Lower lobe of right lung (tissue), 2 donors: ENCODE results near the gene RAB9A. TPM values are rescaled to one million over a fixed set of nuclear protein-coding genes. Genes with fewer than 3 reads are reported as not detected.
"Not testable (repeated sequence)": the region's sequence is repeated elsewhere in the genome, so short reads cannot be mapped to it uniquely, and the experiment has no call there.

ENCODE experiments used
- ATAC-seq, 2 donors: fragments of 200-7000 bp; cut with Tn5 transposase; one replicate each; pipeline ENCODE4 v1.9.1; 2020 to 2022; ENCODE audit warnings: mild to moderate bottlenecking in 2 of 2, moderate library complexity in 2 of 2
- DNase-seq: peaks from one replicate; pipeline ENCODE4 v3.0.0-alpha.2; 2020
- H3K27ac ChIP-seq: fragments of 200-600 bp; one replicate; pipeline ENCODE4 v1.8.0; 2022
- H3K27me3 ChIP-seq: fragments of 200-600 bp; one replicate; pipeline ENCODE4 v1.8.0; 2022; ENCODE audit warnings: low read depth
- H3K36me3 ChIP-seq: fragments of 200-600 bp; one replicate; pipeline ENCODE4 v1.8.0; 2022; ENCODE audit warnings: mild to moderate bottlenecking
- H3K4me1 ChIP-seq: fragments of 200-600 bp; one replicate; pipeline ENCODE4 v1.8.0; 2022
- H3K4me3 ChIP-seq: fragments of 200-600 bp; one replicate; pipeline ENCODE4 v1.8.0; 2022; ENCODE audit warnings: mild to moderate bottlenecking
- H3K9me3 ChIP-seq: fragments of 200-600 bp; one replicate; pipeline ENCODE4 v1.8.0; 2022
- intact Hi-C: fragments of 100-400 bp; cut with DNase I; formaldehyde crosslinking; loops from one replicate; pipeline ENCODE4 v1.11.0; 2022
- total RNA-seq: library from RNA; stranded (reverse); fragmentation: NEBNext Ultra II Directional; extraction: Animal tissue kit (Norgen Biotek cat#: 25700); gene quantifications from one replicate; pipeline ENCODE4 v1.2.1, GENCODE V29; 2021
- TF ChIP-seq, protein P1 (sequence below): fragments of 200-600 bp; IDR thresholded peaks from one replicate; pipeline ENCODE4 v1.8.0; 2022; ENCODE audit warnings: antibody characterized with exemption, mild to moderate bottlenecking
- donor health status: DM: no; HTN: yes; CAD: no; lungs with severe emphysema.

RAB9A gene
- total RNA-seq, 1 donor from 2014 or later: 32.8 TPM

- TF ChIP-seq, protein P1, sequence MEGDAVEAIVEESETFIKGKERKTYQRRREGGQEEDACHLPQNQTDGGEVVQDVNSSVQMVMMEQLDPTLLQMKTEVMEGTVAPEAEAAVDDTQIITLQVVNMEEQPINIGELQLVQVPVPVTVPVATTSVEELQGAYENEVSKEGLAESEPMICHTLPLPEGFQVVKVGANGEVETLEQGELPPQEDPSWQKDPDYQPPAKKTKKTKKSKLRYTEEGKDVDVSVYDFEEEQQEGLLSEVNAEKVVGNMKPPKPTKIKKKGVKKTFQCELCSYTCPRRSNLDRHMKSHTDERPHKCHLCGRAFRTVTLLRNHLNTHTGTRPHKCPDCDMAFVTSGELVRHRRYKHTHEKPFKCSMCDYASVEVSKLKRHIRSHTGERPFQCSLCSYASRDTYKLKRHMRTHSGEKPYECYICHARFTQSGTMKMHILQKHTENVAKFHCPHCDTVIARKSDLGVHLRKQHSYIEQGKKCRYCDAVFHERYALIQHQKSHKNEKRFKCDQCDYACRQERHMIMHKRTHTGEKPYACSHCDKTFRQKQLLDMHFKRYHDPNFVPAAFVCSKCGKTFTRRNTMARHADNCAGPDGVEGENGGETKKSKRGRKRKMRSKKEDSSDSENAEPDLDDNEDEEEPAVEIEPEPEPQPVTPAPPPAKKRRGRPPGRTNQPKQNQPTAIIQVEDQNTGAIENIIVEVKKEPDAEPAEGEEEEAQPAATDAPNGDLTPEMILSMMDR: no peak
- Histone ChIP-seq H3K9me3 (no peaks in the 10 kb centered on the region), H3K27me3 (no peaks in the 10 kb centered on the region), H3K4me3 (no peak overlapping the region), H3K36me3 (no peaks in the 10 kb centered on the region), H3K4me1 (peaks cover 11% of the 10 kb centered on the region), H3K27ac (no peak overlapping the region)
- DNase-seq (no peak), ATAC-seq (no peak)
- intact Hi-C loops: no loop called here
Observed at GRCh38 chrX:13670197-13670596, 18.7 kb upstream of the RAB9A start.

DNA sequence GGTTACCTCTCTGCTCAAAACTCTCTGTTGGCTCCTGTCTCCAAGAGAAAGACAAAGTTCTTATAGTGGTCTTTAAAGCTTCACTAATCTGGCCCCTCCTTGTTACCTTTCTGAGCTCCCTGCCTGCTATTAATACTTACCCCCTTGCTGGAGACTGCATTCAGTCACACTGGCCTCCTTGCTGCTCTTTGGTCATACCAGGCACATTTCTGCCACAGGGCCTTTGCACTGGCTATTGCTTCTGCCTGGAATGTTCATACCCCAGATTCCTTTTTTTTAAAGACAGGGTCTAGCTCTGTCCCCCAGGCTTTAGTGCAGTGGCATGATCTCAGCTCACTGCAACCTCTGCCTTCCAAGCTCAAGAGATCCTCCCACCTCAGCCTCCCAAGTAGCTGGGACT, 15.9 kb upstream of the RAB9A start:
- Histone ChIP-seq H3K36me3 (no peaks in the 10 kb centered on the region), H3K27ac (no peak overlapping the region), H3K27me3 (no peaks in the 10 kb centered on the region), H3K9me3 (no peaks in the 10 kb centered on the region), H3K4me1 (peaks cover 6% of the 10 kb centered on the region), H3K4me3 (no peak overlapping the region)
- intact Hi-C loops: no loop called here
- no peak for ATAC-seq
- TF ChIP-seq, protein P1: no peak
- DNase-seq: no peak

DNA sequence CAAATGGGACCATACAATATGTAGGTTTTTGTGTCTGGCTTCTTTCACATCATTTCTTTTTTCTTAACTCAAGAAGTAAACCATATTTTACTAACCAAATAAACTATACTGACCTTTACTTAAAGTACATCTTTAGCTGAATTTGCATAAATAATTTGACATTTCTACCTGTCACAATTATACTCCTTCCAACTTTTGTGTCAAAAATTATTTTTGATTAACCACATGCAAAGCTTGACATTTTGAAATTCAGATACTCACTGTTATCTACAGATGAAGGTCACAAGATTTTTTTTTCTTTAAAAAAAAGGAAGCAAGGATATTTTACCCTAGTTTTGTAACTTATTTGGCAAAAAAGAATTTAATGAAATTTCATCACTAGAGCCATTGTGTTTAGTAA, 12.0 kb upstream of the RAB9A start:
- intact Hi-C loops: no loop called here
- no peak for ATAC-seq

DNA sequence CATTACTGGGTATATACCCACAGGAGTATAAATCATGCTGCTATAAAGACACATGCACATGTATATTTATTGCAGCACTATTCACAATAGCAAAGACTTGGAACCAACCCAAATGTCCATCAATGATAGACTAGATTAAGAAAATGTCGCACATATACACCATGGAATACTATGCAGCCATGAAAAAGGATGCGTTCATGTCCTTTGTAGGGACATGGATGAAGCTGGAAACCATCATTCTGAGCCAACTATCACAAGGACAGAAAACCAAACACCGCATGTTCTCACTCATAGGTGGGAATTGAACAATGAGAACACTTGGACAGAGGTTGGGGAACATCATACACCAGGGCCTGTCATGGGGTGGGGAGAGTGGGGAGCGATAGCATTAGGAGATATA, 9.2 kb upstream of the RAB9A start:
- H3K27ac ChIP-seq, H3K4me1 ChIP-seq, intact Hi-C loops, H3K4me3 ChIP-seq, H3K9me3 ChIP-seq, H3K27me3 ChIP-seq, DNase-seq, H3K36me3 ChIP-seq, ATAC-seq: not testable (repeated sequence)

More for the DNA sequence above, 12.0 kb upstream of the RAB9A start:
- no peak overlapping the region for H3K4me3 ChIP-seq
- no peaks in the 10 kb centered on the region for H3K27me3 ChIP-seq
- H3K4me1 ChIP-seq: no peaks in the 10 kb centered on the region
- no peaks in the 10 kb centered on the region for H3K9me3 ChIP-seq
- TF ChIP-seq, protein P1: no peak
- H3K36me3 ChIP-seq: no peaks in the 10 kb centered on the region
- H3K27ac ChIP-seq: no peak overlapping the region
- no peak for DNase-seq

DNA sequence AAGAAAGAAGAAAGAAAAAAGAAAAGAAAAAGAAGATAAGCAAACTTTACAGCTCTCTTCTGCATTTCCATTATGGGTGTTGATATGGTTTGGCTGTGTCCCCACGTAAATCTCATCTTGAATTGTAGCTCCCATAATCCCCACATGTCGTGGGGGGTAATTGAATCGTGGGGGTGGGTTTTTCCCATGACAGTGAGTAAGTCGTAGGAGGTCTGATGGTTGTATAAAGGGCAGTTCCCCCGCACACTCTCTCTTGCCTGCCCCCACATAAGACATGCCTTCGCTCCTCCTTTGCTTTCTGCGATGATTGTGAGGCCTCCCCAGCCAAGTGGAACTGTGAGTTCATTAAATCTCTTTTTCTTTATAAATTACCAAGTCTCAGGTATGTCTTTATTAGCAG, 7.3 kb upstream of the RAB9A start:
- Histone ChIP-seq H3K4me1 (no peaks in the 10 kb centered on the region), H3K27ac (no peak overlapping the region), H3K27me3 (no peaks in the 10 kb centered on the region), H3K9me3 (no peaks in the 10 kb centered on the region), H3K36me3 (no peaks in the 10 kb centered on the region), H3K4me3 (no peak overlapping the region)
- DNase-seq (no peak), ATAC-seq (no peak)
- TF ChIP-seq, protein P1: no peak
- intact Hi-C loops: no loop called here

DNA sequence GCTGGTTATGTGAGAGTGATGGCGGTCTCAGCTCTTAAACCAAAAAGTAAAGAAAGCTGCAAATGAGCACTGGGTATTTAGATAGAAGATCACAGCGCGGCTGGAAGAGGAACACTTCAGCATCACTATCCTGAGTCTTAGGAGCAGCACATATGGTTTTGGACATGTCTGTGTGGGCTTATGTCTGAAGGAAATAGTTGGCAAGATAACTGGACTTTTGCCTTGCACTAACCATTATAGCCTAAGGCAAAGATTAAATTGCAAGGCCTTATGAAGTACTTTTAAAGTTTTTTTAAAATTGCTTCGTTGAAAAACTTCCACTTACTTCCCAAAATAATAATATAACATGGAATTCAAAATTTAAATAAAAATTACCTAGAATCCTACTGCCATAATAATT, 4.6 kb upstream of the RAB9A start:
- TF ChIP-seq, protein P1: no peak
- intact Hi-C loops: no loop called here
- Histone ChIP-seq H3K27ac (no peak overlapping the region), H3K4me3 (no peak overlapping the region), H3K27me3 (no peaks in the 10 kb centered on the region), H3K36me3 (no peaks in the 10 kb centered on the region), H3K4me1 (no peaks in the 10 kb centered on the region), H3K9me3 (no peaks in the 10 kb centered on the region)
- DNase-seq: no peak
- no peak for ATAC-seq
